ENCODE measurements around the gene HTRA1. TPM values are rescaled to one million over a fixed set of nuclear protein-coding genes. Genes with fewer than 3 reads are reported as not detected.

HTRA1 gene
- total and polyA plus RNA-seq, 10 of the 15 experiments (the other 5 are each of a cell fraction or from before 2014, with no cell fraction given): 0.13 TPM; not detected in 9

- ATAC-seq (no peak), FAIRE-seq (no peak), DNase-seq (ENCODE audit: low read depth, low spot score) (no peak)
- intact Hi-C loops (cut with micrococcal nuclease; ENCODE audit: unreplicated experiment) (no loop called here), in situ Hi-C loops (cut with MboI) (no loop called here)
- Histone ChIP-seq H3K4me2 (ENCODE audit: control insufficient read depth, insufficient read depth) (no peak overlapping the region), H3K9ac (ENCODE audit: control insufficient read depth, insufficient read depth, low read length) (no peak overlapping the region), H3K4me3 (no peak overlapping the region), H3K27me3 (replicated peaks in 1 of 2; ENCODE audit: control insufficient read depth in 2 of 2, insufficient read depth in 2 of 2, low read length in 1 of 2) (peaks cover 0 to 3% of the 10 kb centered on the region in 2 experiments; a peak in 2 of 4 replicates), H4K20me1 (ENCODE audit: control insufficient read depth, insufficient read depth) (no peaks in the 10 kb centered on the region), H3K36me3 (ENCODE audit: control insufficient read depth in 2 of 2, insufficient read depth in 2 of 2, low read length in 1 of 2) (no peaks in the 10 kb centered on the region), H3K9me3 (replicated peaks; ENCODE audit: control insufficient read depth, insufficient read depth, low read length) (no peaks in the 10 kb centered on the region), H3K27ac (ENCODE audit: control insufficient read depth, insufficient read depth) (no peak overlapping the region), H2AFZ (ENCODE audit: control insufficient read depth, low read depth, low read length) (no peak overlapping the region), H3K4me1 (ENCODE audit: control insufficient read depth, insufficient read depth, low read length) (no peaks in the 10 kb centered on the region), H3K79me2 (ENCODE audit: control insufficient read depth, insufficient read depth, low read length) (no peaks in the 10 kb centered on the region)
- CTCF ChIA-PET: no interaction called here
- 18% methylated on average over 11 of the region's 11 CpGs for WGBS (ENCODE audit: insufficient coverage, insufficient replicate concordance, low lambda C conversion rate, missing lambda C conversion rate)
- no peak for TF ChIP-seq SUZ12 (IDR thresholded peaks at IDR 0.05; ENCODE audit: unreplicated experiment)
- SMC1A ChIA-PET (ENCODE audit: uncharacterized antibody, unreplicated experiment): no interaction called here
- BruUV-seq (replicated peaks): no TSS peak
- RAD21 ChIA-PET (ENCODE audit: unreplicated experiment): no interaction called here
- POLR2A ChIA-PET: no interaction called here
Measured at GRCh38 chr10:122510326-122510725, 49.0 kb downstream of the HTRA1 start.

DNA sequence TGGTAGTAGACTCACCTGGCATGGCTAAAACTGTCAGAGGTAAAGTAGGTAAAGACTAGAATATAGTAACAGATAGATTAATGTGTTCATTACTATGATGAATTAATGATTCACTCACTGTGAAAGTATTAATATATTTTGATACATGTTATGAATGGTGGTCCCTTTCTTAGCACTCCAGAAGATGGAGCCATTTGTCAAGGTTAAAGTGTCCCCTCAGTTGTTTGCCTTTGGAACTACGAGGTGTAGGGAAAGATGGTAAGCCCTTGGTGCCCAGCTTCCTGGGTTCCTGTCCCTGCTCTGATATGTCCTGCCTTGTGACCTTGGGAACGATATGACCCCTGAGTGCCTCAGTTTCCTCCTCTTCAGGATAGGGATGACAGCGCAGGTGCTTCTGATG lies 49.4 kb downstream of the HTRA1 start:
- ChIA-PET RAD21 (ENCODE audit: unreplicated experiment) (no interaction called here), SMC1A (ENCODE audit: uncharacterized antibody, unreplicated experiment) (no interaction called here), CTCF (no interaction called here), POLR2A (no interaction called here)
- H3K36me3 ChIP-seq (ENCODE audit: control insufficient read depth in 2 of 2, insufficient read depth in 2 of 2, low read length in 1 of 2): no peaks in the 10 kb centered on the region
- H2AFZ ChIP-seq (ENCODE audit: control insufficient read depth, low read depth, low read length): no peak overlapping the region
- H4K20me1 ChIP-seq (ENCODE audit: control insufficient read depth, insufficient read depth): no peaks in the 10 kb centered on the region
- no peaks in the 10 kb centered on the region for H3K4me1 ChIP-seq (ENCODE audit: control insufficient read depth, insufficient read depth, low read length)
- no peak overlapping the region for H3K9ac ChIP-seq (ENCODE audit: control insufficient read depth, insufficient read depth, low read length)
- 33% methylated on average over 3 of the region's 3 CpGs for WGBS (ENCODE audit: insufficient coverage, insufficient replicate concordance, low lambda C conversion rate, missing lambda C conversion rate)
- in situ Hi-C loops (cut with MboI) (no loop called here), intact Hi-C loops (cut with micrococcal nuclease; ENCODE audit: unreplicated experiment) (no loop called here)
- no peaks in the 10 kb centered on the region for H3K9me3 ChIP-seq (replicated peaks; ENCODE audit: control insufficient read depth, insufficient read depth, low read length)
- FAIRE-seq (no peak), ATAC-seq (no peak), DNase-seq (ENCODE audit: low read depth, low spot score) (no peak)
- no TSS peak for BruUV-seq (replicated peaks)
- peaks cover 0 to 3% of the 10 kb centered on the region in 2 experiments; a peak in 2 of 4 replicates for H3K27me3 ChIP-seq (replicated peaks in 1 of 2; ENCODE audit: control insufficient read depth in 2 of 2, insufficient read depth in 2 of 2, low read length in 1 of 2)
- H3K79me2 ChIP-seq (ENCODE audit: control insufficient read depth, insufficient read depth, low read length): no peaks in the 10 kb centered on the region
- no peak overlapping the region for H3K4me2 ChIP-seq (ENCODE audit: control insufficient read depth, insufficient read depth)
- no peak for TF ChIP-seq RELA (IDR thresholded peaks at IDR 0.05; ENCODE audit: borderline replicate concordance, partially characterized antibody)
- TF ChIP-seq KAT2A (conservative IDR thresholded peaks at IDR 0.05; ENCODE audit: control insufficient read depth, low read depth, low read length): no peak
- TF ChIP-seq EZH2 (IDR thresholded peaks at IDR 0.05; ENCODE audit: borderline replicate concordance, control insufficient read depth, low read depth, low read length): no peak
- TF ChIP-seq, protein P1, sequence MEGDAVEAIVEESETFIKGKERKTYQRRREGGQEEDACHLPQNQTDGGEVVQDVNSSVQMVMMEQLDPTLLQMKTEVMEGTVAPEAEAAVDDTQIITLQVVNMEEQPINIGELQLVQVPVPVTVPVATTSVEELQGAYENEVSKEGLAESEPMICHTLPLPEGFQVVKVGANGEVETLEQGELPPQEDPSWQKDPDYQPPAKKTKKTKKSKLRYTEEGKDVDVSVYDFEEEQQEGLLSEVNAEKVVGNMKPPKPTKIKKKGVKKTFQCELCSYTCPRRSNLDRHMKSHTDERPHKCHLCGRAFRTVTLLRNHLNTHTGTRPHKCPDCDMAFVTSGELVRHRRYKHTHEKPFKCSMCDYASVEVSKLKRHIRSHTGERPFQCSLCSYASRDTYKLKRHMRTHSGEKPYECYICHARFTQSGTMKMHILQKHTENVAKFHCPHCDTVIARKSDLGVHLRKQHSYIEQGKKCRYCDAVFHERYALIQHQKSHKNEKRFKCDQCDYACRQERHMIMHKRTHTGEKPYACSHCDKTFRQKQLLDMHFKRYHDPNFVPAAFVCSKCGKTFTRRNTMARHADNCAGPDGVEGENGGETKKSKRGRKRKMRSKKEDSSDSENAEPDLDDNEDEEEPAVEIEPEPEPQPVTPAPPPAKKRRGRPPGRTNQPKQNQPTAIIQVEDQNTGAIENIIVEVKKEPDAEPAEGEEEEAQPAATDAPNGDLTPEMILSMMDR (IDR thresholded peaks at IDR 0.05 in 2 of 3, conservative IDR thresholded peaks at IDR 0.05 in 1 of 3; ENCODE audit: control insufficient read depth in 2 of 3, extremely low read depth in 1 of 3, insufficient read depth in 1 of 3, low read depth in 3 of 3, low read length in 3 of 3): no peak
- no peak overlapping the region for H3K4me3 ChIP-seq
- no peak overlapping the region for H3K27ac ChIP-seq (ENCODE audit: control insufficient read depth, insufficient read depth)

Data from GM12878 (cell line).